OCI-LY1 (cell line): ENCODE measurements around the gene SASS6.

ENCODE experiments used
- CTCF ChIP-seq: fragments of 200-600 bp; sonication (generic), shearing (Covaris generic); IDR thresholded peaks from 2 replicates; pipeline ENCODE4 v1.5.1; 2017; ENCODE audit warnings: mild to moderate bottlenecking, antibody characterized with exemption, low read length, moderate library complexity, mixed read lengths
- EZH2 ChIP-seq: fragments of 200-600 bp; sonication (generic), shearing (Covaris generic); IDR thresholded peaks from 2 replicates; pipeline ENCODE4 v1.8.0; 2017; ENCODE audit warnings: borderline replicate concordance, mixed run types, mild to moderate bottlenecking, antibody characterized with exemption, low read length, moderate library complexity, mixed read lengths

GRCh38 chr1:100053119-100053518 is 79.6 kb downstream of the SASS6 start:
- TF ChIP-seq CTCF (no peak), EZH2 (no peak)
